ENCODE results near the gene SLC7A5.

The SLC7A5 gene

DNA sequence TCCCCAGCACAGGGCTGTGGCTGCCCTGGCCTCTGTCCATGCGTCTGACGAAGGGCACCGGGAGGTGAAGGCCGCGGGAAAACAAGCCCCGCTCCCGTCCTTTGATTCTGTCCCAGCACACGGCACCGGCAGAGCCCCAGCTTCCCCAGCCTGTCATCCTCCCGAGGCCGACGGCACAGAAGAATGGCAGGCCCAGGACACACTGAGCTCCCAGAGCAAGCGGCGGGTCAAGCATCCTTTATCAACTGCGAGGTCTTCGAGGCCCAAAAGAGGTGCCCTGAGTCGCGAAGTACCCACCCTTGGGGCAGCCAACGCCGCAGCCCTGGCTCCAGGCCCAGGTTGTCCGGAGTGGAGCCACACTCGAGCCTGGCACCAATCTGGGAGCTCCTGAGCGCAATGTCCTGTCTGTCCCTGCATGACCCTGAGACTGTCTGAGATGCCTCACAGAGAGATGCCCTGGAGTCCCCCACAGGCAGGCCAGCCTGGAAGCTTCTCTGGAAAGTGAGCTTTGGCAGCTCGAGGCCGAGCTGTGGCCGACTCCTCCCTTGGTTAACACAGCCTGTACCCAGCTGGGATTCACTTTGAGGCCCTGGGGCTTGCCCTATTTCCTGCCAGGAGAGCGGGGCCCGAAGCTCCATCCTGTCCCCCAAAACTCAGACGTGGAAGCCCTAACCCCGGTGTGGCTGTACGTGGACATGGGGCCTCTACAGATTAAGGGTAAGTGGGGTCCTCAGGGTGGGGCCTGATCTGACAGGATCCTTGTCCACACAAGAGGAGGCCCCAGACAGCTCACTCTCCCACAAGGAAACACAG is 23.3 kb downstream of the SLC7A5 start:
- TF ChIP-seq, protein P1, sequence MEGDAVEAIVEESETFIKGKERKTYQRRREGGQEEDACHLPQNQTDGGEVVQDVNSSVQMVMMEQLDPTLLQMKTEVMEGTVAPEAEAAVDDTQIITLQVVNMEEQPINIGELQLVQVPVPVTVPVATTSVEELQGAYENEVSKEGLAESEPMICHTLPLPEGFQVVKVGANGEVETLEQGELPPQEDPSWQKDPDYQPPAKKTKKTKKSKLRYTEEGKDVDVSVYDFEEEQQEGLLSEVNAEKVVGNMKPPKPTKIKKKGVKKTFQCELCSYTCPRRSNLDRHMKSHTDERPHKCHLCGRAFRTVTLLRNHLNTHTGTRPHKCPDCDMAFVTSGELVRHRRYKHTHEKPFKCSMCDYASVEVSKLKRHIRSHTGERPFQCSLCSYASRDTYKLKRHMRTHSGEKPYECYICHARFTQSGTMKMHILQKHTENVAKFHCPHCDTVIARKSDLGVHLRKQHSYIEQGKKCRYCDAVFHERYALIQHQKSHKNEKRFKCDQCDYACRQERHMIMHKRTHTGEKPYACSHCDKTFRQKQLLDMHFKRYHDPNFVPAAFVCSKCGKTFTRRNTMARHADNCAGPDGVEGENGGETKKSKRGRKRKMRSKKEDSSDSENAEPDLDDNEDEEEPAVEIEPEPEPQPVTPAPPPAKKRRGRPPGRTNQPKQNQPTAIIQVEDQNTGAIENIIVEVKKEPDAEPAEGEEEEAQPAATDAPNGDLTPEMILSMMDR (IDR thresholded peaks at IDR 0.05), result no peak
- no peak overlapping the region for H3K4me3 ChIP-seq (ENCODE audit: low read depth in 1 of 2, low read length in 1 of 2)
- no peaks in the 10 kb centered on the region for H3K27me3 ChIP-seq
- peaks cover 6 to 9% of the 10 kb centered on the region in 2 experiments for H3K4me1 ChIP-seq (ENCODE audit: control insufficient read depth in 1 of 2, insufficient read depth in 1 of 2, low read depth in 1 of 2, low read length in 1 of 2)
- H3K36me3 ChIP-seq, result peaks cover 4% of the 10 kb centered on the region
- H3K9me3 ChIP-seq, result no peaks in the 10 kb centered on the region
- H3K27ac ChIP-seq, result no peak overlapping the region

DNA sequence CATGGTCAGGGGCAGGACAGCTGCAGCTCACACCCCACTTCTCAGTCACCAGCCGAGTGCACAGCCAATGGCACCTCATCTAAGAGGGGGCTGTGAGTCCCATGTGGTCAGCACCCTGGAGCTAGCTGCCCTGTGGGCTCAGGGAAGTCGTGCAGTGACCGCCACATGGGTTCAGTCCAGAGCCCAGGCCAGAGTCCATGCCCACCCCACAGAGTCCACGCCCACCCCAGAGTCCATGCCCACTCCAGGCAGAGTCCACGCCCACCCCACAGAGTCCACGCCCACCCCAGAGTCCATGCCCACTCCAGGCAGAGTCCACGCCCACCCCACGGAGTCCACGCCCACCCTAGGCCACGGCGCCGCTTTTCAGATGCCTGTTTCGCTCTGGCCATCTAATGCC is 24.1 kb downstream of the SLC7A5 start:
- H3K9me3 ChIP-seq, result no peaks in the 10 kb centered on the region
- peaks cover 3 to 5% of the 10 kb centered on the region in 2 experiments for H3K4me1 ChIP-seq (ENCODE audit: control insufficient read depth in 1 of 2, insufficient read depth in 1 of 2, low read depth in 1 of 2, low read length in 1 of 2)
- H3K36me3 ChIP-seq, result peaks cover 8% of the 10 kb centered on the region
- H3K4me3 ChIP-seq (ENCODE audit: low read depth in 1 of 2, low read length in 1 of 2), result no peak overlapping the region
- no peaks in the 10 kb centered on the region for H3K27me3 ChIP-seq
- H3K27ac ChIP-seq, result no peak overlapping the region
- TF ChIP-seq, protein P1 (IDR thresholded peaks at IDR 0.05), result no peak

DNA sequence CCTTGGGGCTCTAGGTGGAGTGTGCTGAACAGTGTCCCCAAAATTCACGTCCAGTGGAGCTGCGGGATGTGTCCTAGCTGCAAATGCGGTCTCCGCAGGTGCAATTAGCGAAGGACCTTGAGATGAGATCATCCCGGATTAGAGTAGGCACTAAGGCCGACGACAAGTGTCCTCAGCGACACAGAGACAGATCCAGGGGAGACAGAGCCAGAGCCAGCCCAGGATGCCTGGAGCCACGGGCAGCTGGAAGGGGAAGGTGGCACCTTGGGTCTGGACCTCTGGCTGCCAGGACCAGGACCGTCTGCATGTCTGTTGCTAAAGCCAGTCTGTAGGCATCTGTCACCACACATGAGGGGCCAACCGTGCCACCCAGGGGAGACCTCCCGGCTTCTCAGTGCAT is 24.5 kb downstream of the SLC7A5 start:
- peaks cover 0 to under 1% of the 10 kb centered on the region in 2 experiments for H3K4me1 ChIP-seq (ENCODE audit: control insufficient read depth in 1 of 2, insufficient read depth in 1 of 2, low read depth in 1 of 2, low read length in 1 of 2)

DNA sequence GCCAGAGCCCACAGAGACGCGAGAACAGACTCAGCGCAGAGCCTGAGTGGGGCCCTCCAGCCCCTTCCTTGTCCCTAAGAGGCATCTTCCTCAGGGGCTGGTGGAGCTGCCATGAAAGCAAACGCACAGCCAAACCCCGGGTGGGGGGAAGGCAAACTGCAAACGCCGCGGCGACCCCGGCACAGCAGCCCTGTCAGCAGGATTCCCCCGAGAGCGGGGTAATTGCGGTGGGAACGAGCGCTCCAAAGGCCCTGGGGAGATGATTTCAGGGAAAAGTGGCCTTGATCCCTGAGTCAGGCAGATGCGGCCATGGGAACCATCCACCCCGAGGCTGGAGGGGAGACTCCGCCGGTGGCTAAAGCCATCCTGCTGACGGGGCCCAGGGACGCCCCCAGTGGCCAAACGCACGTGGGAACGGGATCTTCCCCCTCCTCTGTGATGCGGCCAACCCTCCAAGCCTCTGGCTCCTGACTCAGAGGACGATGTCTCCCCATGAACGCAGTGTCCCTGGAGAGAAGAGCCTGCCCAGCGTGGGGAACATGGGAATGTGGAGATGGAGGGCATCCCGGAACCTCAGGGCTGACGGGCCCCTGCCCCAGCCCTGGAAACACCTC is 25.1 kb downstream of the SLC7A5 start:
- no peak overlapping the region for H3K27ac ChIP-seq
- no peak overlapping the region for H3K4me3 ChIP-seq (ENCODE audit: low read depth in 1 of 2, low read length in 1 of 2)
- peaks cover 14% of the 10 kb centered on the region for H3K36me3 ChIP-seq
- H3K9me3 ChIP-seq, result no peaks in the 10 kb centered on the region
- TF ChIP-seq, protein P1 (IDR thresholded peaks at IDR 0.05), result no peak
- H3K27me3 ChIP-seq, result no peaks in the 10 kb centered on the region
- no peaks in the 10 kb centered on the region for H3K4me1 ChIP-seq (ENCODE audit: control insufficient read depth in 1 of 2, insufficient read depth in 1 of 2, low read depth in 1 of 2, low read length in 1 of 2)

More for the DNA sequence above, 24.5 kb downstream of the SLC7A5 start:
- no peaks in the 10 kb centered on the region for H3K9me3 ChIP-seq
- no peak overlapping the region for H3K4me3 ChIP-seq (ENCODE audit: low read depth in 1 of 2, low read length in 1 of 2)
- TF ChIP-seq, protein P1 (IDR thresholded peaks at IDR 0.05), result no peak
- H3K36me3 ChIP-seq, result peaks cover 9% of the 10 kb centered on the region
- no peaks in the 10 kb centered on the region for H3K27me3 ChIP-seq
- no peak overlapping the region for H3K27ac ChIP-seq

DNA sequence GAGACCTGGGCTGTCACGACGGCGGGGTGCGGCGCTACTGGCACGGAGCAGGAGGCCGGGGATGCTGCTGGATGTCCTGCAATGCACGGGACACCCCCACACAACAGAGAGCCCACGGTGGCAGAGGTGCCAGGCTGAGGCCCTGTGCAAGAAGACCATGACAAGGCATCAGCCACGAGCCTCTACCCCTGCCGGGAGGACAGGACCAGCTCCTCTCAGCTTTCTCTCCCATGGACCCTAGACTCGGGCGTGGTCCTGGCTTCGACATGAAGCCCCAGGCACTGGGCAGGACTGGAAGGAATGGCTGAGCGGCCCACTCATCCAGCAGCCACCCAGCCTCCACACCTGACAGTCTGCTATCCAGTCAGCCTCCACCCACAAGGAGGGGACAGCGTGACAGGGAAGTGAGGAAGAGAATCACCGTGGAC is 25.6 kb downstream of the SLC7A5 start:
- Histone ChIP-seq H3K4me3 (ENCODE audit: low read depth in 1 of 2, low read length in 1 of 2) (no peak overlapping the region), H3K4me1 (ENCODE audit: control insufficient read depth in 1 of 2, insufficient read depth in 1 of 2, low read depth in 1 of 2, low read length in 1 of 2) (no peaks in the 10 kb centered on the region), H3K27ac (no peak overlapping the region), H3K27me3 (no peaks in the 10 kb centered on the region), H3K9me3 (no peaks in the 10 kb centered on the region), H3K36me3 (peaks cover 20% of the 10 kb centered on the region)
- TF ChIP-seq, protein P1 (IDR thresholded peaks at IDR 0.05), result no peak
